ENCODE measurements around the gene ERG. TPM values are rescaled to one million over a fixed set of nuclear protein-coding genes. Genes with fewer than 3 reads are reported as not detected.

The ERG gene
- total RNA-seq, 1 donor from 2014 or later, result 118 TPM

GRCh38 chr21:38476385-38476784 lies 21.9 kb downstream of the ERG start:
- peak; percentile 93 for DNase-seq (ENCODE audit: extremely low read depth, low read depth, low spot score)

GRCh38 chr21:38475519-38475918 lies 22.8 kb downstream of the ERG start:
- DNase-seq (ENCODE audit: extremely low read depth, low read depth, low spot score), result no peak

DNA sequence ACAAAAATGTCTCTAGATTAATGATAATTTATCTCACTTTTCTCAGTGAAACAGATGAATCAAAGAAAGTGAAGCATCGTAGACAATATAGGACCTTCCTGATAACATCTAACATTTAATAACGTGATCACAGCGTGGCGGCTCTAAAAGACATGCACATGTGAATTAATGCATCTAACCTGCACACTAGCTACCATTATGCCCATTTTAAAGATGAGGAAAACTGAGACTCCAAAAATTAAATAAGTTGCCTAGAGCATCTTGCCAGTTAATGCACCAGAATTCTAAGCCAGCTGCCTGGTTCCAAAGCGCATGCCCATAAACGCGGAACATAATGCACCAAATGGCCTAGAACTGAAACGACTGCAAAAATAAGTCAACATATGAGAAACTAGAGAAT lies 23.5 kb downstream of the ERG start:
- no peak for DNase-seq (ENCODE audit: extremely low read depth, low read depth, low spot score)

DNA sequence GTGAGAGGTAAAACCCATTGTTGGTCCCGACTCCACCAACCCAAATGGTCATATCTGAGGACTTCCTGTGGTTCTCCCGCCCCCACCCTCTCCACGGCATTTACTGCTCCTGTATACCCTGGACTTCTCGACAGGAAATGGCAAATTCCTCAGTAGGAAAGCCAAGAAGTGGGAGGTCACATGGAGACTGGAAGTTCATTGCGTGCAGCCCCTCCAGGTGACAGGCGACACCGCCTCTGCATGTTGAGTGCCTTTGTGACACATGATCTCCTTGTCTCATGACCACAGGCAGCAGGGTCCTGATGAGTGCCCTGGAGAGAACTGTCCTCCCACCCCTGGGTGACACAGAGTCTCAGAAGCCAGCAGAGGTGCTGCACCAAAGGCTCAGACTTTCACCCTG lies 24.2 kb downstream of the ERG start:
- no peak for DNase-seq (ENCODE audit: extremely low read depth, low read depth, low spot score)

DNA sequence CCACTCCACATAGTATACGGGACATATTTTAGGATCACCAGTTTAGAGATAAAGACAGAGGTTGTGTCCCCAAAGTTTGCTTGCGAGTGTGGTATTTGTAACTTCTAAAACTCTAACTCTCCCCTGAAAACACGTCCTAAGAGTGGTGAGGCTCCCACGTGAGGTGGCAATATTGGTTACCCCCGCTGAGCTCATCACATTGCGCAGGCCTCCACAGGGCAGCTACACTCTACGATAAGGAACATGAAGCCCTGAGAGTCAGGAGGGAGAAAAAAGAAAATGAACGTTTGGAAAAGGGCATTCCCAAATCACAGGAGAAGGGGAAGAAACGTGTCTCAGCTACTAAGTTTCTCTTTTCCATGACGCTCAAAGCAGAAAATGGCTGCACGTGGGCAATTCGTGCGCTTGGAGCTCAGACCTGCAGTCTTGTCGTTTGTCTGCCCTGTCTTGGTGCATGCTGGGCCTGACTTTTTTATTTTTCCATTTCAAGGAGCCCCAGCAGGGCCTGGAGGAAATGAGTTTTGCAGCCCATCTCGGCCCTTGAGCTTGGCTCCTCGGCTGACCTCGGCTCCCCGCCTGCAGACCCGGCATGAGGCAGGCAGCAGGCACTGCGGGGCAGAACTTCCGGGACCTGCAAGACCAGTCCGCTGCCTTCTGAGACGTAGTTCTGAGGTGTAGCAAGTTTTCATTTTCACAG lies 25.7 kb downstream of the ERG start:
- DNase-seq (ENCODE audit: extremely low read depth, low read depth, low spot score), result no peak

DNA sequence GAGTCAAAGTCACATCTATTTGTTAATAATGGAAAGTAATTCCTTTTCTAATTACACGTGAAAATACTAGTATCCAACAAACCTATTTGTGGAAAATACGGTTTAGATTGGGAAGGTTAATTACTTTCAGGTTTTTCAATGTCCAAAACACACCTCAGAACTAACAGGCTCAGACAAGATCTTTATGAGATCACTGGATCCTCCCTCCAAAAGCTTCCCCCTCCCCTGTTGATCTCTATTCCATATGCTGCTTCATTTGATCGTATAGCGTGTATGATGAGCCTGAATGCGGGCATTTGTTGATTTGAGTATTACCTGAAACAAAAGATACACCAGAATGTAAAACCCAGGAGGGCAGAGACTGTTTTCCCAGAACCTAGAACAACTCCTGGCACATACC lies 26.5 kb downstream of the ERG start:
- no peak for DNase-seq (ENCODE audit: extremely low read depth, low read depth, low spot score)

DNA sequence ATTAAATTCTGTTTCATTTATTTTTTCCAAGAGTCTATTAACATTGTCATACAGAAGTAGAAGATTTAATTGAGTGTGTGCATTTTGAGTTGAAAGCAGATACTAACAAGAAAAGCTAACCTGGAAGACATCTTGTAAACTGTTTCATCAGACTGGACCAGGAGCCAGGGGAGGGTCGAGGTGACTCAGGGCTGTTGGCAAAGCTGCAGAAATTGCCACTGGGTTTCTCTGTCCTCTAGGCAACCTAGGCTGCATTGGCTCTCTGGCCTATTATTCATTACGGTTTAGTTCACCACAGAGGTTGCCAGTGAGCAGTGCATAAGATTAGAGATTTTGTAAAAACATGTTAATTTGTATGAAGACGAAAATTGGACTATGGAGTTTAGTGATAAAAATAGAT lies 27.5 kb downstream of the ERG start:
- DNase-seq (ENCODE audit: extremely low read depth, low read depth, low spot score), result no peak

DNA sequence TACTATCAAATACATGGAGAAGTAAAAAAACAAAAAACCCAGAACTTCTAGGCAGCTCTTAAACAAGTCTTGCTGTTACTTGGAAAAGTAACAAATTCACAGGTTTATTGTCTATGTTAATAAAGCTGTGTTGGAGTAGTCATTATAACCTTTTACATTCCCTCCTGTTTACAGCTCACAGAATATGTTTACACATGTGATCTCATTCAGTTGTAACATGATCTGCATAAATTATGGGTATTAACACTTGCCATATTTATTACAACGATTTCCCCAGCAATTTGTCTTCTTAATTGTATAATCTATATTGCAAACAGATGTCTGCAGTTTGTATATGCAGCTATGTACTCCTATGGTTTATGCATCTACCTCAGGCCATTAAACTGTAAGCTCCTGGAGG lies 28.6 kb downstream of the ERG start:
- no peak for DNase-seq (ENCODE audit: extremely low read depth, low read depth, low spot score)

- no peak for DNase-seq (ENCODE audit: extremely low read depth, low read depth, low spot score)
Observed at GRCh38 chr21:38468989-38469388, 29.3 kb downstream of the ERG start.

- no peak for DNase-seq (ENCODE audit: extremely low read depth, low read depth, low spot score)
Observed at GRCh38 chr21:38467911-38468310, 30.4 kb downstream of the ERG start.

DNA sequence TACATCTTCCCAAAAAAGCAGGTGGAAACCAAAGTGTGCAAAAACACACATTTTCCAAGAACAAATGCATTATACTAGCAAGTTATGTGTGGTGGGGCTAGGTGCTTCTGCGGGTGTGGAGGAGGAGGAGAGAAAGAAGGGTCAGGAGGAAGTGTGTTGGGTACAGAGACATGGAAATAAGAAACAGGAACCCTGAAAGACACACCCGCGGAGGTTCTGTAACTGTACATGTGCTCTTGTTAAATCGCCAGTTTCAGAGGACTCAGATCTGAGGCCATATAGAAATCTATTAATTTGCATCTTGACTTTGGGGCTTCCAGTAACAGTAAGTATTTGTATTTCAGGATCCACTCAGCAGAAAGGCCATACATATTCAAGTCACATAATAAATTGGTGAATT lies 30.9 kb downstream of the ERG start:
- no peak for DNase-seq (ENCODE audit: extremely low read depth, low read depth, low spot score)

DNA sequence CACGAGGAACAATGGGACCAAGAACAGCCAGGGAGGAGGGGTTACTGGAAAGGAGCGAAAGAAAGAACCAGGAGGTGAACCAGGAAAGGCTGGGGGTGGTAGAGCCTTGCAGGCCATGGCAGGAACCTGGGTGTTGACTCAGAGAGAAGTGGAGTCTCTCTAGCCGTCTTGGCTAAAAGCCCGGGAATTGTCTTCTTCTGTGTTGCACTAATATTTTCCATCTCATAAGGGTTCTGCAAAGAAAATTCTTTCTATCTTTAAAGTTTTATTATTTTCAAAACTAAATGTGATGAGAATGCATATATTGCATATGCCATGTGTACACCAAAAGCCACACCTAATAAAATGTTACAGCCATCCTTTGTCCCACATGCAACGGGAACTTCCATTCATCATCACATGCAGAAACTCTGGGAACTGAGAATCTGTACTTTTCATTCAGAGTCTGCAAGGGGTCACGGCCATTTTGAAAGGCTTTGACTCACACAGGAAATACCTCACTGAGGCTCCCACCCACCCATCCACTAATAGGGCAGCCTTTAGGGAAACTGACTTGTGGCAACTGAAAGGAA lies 38.0 kb downstream of the ERG start:
- peak; percentile 70 for DNase-seq (ENCODE audit: extremely low read depth, low read depth, low spot score)

GRCh38 chr21:38459490-38459889 lies 38.8 kb downstream of the ERG start:
- DNase-seq (ENCODE audit: extremely low read depth, low read depth, low spot score), result no peak

DNA sequence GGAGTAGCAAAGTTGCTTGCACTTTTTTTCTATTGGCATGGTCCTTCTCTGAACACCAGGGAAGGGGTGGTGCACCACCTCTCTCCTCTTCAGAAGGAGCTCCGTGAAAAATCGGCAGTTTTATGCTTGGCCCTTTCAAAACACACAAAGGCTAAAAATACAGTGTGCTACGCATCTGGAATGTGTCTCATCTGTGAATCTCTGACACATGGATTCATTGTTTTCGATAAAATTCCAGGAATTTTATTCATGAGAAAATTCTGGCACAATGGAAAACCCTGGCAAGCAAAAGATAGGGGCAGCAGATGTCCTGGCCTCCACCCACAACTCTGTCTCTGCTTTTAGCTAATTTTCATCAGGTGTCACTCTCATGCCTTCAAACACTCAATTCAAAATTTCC lies 42.9 kb downstream of the ERG start:
- no peak for DNase-seq (ENCODE audit: extremely low read depth, low read depth, low spot score)

DNA sequence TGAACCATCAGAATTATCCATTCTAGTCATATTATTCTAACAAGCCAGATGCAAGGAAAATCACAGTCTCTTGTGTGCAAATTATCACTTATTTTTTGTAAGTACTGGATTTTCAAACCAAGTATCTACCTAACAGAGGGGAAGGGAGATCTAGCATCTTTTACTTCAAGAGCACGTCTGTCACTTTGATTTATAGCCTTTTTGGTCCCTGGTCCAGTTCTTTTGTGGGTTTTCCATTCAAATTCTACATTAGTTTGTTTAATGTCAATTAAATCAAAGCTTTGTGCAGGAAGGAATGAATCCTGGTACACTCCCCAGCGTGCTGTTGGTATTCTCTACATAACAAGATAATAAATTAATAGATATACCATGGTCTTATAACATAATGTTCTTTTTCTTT lies 43.6 kb downstream of the ERG start:
- no peak for DNase-seq (ENCODE audit: extremely low read depth, low read depth, low spot score)

DNA sequence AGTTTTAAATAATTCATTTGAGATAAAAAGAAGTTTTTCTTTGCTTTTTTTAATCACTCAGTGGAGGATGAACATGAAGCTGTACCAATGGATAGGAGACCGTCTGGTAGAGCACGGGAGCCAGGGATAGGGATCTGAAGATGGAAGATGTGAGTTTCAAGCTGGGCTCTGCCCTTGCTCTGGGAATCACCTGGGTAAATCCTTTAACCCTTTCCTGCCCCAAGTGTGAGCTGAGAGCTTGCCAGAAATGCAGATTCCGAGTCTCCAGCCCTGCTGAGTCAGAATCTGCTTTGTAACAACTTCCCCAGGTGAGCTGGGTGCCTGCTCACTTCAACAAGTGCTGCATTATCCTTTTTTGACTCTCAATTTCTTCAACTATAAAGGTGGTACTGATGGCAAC lies 44.1 kb downstream of the ERG start:
- DNase-seq (ENCODE audit: extremely low read depth, low read depth, low spot score), result no peak

GRCh38 chr21:38448671-38449385 lies 49.4 kb downstream of the ERG start:
- no peak for DNase-seq (ENCODE audit: extremely low read depth, low read depth, low spot score)

GRCh38 chr21:38447611-38448010 lies 50.7 kb downstream of the ERG start:
- no peak for DNase-seq (ENCODE audit: extremely low read depth, low read depth, low spot score)

DNA sequence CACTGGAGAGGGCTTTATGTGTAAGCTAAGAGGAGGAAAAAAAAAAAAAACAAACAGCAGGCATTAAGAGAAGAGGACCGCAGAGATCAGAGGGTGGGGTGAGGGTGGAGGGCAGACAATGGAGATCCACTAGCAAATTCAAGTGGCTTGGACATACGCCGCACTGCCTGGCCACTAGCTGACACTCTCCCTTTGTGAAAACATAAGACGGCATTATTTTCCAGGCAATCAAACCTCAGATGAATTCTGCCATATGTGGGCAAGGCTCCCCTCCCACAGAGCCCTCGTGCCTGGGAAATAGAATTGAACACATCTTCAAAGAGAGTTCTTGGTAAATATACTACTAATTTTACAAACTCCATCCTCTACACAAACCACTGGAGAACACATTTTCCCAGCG lies 53.6 kb downstream of the ERG start:
- DNase-seq (ENCODE audit: extremely low read depth, low read depth, low spot score), result no peak

- no peak for DNase-seq (ENCODE audit: extremely low read depth, low read depth, low spot score)
Observed at GRCh38 chr21:38443110-38443509, 55.2 kb downstream of the ERG start.

DNA sequence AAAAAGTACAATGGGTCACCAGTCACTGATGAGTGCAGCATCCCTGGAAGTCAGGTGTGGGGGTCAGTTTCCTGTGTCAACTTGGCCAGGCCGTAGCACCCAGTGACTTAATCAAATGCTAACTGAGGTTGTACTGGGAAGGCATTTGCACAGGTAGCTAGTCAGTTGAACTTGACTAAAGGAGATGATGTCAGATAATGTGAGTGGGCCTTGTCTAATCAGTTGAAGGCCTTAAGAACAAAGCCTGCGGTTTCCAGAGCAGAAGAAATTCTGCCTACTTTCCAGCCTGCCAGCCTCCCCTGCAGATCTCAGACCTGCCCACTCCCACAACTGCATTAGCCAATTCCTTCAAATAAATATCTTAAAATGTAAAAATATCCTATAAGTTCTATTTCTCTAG lies 57.1 kb downstream of the ERG start:
- DNase-seq (ENCODE audit: extremely low read depth, low read depth, low spot score), result no peak

GRCh38 chr21:38440746-38441145 lies 57.5 kb downstream of the ERG start:
- DNase-seq (ENCODE audit: extremely low read depth, low read depth, low spot score), result no peak
